ENCODE data around the gene EIF4E2.

The EIF4E2 gene

DNA sequence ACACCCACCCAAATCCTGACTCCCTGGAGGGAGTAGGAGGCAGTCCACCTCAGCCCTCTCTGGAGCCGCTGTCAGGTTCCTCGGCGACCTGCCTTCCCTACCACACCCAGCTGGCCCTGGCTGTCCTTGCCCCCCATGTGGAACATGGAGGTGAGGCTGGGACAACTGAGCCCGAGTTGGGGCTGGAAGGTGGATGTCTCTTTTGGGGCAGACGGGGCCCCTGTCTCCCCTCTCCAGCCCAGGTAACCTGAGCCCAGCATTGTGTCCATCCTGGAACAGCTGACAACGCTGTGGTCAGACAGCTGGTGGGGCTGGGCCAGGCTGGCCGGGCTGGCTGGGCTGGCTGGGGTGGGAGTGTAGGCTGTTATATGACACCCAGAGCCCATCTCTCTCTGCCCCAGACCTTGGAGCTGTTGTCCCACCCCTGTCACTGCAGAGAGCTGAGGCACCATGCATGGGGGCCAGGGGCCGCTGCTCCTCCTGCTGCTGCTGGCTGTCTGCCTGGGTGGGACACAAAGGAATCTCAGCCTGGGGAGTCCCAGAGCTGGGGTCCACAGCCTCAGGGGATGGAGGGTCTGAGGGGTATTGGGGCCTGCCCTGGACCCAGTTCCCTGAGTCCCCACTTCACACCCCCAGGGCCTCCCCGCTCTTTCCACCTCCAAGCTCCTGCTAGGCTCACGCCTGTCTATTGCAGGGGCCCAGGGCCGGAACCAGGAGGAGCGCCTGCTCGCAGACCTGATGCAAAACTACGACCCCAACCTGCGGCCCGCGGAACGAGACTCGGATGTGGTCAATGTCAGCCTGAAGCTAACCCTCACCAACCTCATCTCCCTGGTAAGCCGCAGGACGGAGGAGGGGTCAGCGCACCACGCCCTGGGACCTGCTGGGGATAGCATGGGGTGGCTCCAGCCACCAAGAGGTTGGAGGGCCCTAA lies 10.9 kb upstream of the EIF4E2 start, which contains the start of gene CHRNG:
Gene CHRNG (plus strand): TSS at position 395 of the 934 bp plus-strand sequence. CDS start 56 bp downstream, at position 451.
- FAIRE-seq (no peak), DNase-seq (ENCODE audit: insufficient read length, low spot score) (peak; percentile 14)

DNA sequence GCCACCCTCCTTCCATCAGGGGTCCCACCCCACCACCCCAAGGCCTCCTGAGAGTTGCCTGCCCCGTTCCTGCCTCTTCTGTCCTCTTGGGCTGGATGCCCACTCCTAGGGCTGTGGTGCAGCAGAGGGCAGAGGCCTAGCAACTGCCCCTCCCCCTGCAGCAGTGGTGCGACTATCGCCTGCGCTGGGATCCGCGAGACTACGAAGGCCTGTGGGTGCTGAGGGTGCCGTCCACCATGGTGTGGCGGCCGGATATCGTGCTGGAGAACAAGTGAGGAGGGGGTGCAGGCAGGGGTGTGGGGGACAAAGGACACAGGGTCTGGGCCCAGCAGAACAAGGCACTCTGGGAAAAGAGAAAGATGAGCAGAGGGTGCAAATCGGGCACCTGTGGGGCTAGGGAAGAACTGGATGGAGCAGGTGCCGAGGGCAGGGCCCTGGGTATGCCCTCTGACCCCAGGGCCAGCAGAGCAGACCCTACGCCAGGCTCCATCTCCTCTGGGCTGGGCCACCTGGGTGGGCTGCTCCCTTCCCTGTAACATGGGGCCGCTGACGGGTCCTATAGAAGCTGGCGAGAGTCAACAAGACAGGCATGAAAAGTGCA lies 9.9 kb upstream of the EIF4E2 start:
- TF ChIP-seq, protein P1, sequence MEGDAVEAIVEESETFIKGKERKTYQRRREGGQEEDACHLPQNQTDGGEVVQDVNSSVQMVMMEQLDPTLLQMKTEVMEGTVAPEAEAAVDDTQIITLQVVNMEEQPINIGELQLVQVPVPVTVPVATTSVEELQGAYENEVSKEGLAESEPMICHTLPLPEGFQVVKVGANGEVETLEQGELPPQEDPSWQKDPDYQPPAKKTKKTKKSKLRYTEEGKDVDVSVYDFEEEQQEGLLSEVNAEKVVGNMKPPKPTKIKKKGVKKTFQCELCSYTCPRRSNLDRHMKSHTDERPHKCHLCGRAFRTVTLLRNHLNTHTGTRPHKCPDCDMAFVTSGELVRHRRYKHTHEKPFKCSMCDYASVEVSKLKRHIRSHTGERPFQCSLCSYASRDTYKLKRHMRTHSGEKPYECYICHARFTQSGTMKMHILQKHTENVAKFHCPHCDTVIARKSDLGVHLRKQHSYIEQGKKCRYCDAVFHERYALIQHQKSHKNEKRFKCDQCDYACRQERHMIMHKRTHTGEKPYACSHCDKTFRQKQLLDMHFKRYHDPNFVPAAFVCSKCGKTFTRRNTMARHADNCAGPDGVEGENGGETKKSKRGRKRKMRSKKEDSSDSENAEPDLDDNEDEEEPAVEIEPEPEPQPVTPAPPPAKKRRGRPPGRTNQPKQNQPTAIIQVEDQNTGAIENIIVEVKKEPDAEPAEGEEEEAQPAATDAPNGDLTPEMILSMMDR (IDR thresholded peaks at IDR 0.05; ENCODE audit: insufficient read depth, missing control alignments) = no peak
- FAIRE-seq (no peak), DNase-seq (ENCODE audit: insufficient read length, low spot score) (peak; percentile 14)

More for the DNA sequence above, 10.9 kb upstream of the EIF4E2 start, which contains the start of gene CHRNG:
- TF ChIP-seq, protein P1 (IDR thresholded peaks at IDR 0.05; ENCODE audit: insufficient read depth, missing control alignments) = no peak

DNA sequence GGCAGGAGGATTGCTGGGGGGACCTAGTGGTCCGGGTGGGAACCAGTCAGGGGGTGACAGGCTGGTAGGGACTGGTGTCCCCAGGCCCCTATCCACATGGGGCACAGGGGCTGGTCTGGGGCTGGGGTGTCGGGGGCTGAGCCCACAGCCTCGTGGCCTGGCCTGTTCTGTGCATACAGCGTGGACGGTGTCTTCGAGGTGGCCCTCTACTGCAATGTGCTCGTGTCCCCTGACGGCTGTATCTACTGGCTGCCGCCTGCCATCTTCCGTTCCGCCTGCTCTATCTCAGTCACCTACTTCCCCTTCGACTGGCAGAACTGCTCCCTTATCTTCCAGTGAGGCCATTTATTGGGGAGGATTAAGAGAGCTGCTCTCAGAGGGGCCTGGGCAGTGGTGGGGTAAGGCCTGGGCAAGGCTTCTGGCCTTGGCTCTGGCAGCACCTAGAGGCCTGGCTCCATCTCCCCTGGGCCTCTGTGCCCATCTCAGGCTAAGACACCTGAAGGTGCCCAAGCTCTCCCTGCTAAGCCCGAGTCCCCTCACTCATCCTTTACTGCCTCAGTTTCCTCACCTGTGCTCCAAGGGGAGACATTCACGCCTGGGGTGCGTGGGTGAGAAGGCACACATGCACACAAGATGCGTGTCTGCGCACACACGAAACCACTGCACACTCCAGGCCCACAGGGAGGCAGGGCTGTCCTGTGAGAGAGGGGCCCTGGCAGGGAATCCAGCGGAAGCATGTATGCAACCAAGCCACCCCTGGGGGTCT lies 9.1 kb upstream of the EIF4E2 start:
- DNase-seq (ENCODE audit: insufficient read length, low spot score) = peak; percentile 15
- TF ChIP-seq, protein P1 (IDR thresholded peaks at IDR 0.05; ENCODE audit: insufficient read depth, missing control alignments) = no peak
- FAIRE-seq = no peak

DNA sequence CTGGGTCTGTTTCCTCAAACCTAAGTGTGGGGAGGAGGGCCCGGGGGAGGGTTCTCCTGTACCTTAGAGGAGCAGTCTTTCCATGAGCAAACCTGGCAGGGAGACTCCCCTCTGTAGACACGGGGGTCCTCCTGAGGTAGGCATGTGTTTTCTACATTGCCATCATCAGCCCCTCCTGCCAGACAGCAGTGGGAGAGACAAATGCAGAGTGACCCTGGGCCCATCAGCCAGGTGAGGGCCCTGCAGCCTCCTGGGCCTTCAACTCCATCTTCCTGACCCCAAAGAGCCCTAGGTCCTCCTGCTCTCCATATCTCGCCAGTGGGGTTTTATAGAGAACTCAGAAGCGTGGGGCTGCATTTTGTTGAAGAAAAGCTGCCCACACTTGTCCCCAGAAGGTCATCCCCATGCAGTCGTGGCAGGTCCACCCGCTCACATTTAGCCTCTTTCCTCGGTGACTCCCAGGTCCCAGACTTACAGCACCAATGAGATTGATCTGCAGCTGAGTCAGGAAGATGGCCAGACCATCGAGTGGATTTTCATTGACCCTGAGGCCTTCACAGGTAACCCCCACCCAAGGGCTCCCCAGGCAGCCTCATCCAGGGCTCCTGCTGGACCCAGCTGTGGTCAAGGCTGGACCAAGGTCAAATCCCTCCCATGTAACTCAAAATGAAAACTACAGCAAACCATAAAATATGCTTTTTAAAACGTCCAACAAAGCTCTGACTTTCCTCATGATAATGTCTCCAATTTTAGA lies 8.4 kb upstream of the EIF4E2 start:
- DNase-seq (ENCODE audit: insufficient read length, low spot score) = peak; percentile 19
- FAIRE-seq = no peak
- TF ChIP-seq, protein P1 (IDR thresholded peaks at IDR 0.05; ENCODE audit: insufficient read depth, missing control alignments) = no peak

DNA sequence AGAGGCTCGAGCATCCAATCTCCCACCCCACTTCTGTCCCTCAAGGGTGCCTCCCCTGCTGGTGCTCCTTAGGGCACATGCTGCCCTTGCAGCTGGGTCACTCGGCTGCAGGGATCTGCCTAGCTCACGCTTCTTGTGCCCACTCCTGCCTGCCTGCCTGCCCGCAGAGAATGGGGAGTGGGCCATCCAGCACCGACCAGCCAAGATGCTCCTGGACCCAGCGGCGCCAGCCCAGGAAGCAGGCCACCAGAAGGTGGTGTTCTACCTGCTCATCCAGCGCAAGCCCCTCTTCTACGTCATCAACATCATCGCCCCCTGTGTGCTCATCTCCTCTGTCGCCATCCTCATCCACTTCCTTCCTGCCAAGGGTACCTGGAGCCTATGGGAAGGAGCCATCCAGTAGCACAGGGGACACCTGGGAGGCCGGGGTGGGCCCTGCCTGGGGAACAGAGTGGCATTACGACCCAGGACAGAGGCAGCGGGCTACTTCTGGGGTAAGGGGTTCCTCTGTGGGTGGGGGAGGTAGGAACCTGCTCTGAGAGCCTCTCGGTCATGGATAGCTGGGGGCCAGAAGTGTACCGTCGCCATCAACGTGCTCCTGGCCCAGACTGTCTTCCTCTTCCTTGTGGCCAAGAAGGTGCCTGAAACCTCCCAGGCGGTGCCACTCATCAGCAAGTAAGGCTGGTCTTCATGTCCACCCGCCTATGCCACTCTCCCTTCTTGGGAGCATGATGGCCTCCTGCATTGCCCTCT lies 7.6 kb upstream of the EIF4E2 start:
- DNase-seq (ENCODE audit: insufficient read length, low spot score) (no peak), FAIRE-seq (no peak)
- TF ChIP-seq, protein P1 (IDR thresholded peaks at IDR 0.05; ENCODE audit: insufficient read depth, missing control alignments) = no peak

DNA sequence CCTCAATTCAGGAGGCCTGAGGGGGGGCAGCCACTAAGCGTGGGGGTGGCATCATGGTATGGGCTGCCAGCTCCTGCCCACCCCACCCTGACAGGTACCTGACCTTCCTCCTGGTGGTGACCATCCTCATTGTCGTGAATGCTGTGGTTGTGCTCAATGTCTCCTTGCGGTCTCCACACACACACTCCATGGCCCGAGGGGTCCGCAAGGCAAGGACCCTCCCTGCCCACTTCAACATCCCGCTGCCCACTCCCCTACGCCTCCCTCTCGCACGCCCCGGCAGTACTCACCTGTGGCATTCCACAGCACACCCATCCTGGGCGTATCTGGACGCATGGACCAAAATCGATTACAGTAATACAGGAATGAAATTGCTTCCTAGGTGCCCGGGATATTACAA lies 7.0 kb upstream of the EIF4E2 start:
- TF ChIP-seq, protein P1 (IDR thresholded peaks at IDR 0.05; ENCODE audit: insufficient read depth, missing control alignments) = no peak
- DNase-seq (ENCODE audit: insufficient read length, low spot score) (peak; percentile 14), FAIRE-seq (no peak)
